Activated CD4-positive, alpha-beta T cell treated with anti-CD3 and anti-CD28 coated beads, Interleukin-2, amount 50 U/mL, for 24 hours (primary cell): ENCODE data around the gene BFSP1.
A peak's percentile ranks its signal among the peaks of the same experiment; 100 is the strongest.

Experiments used
- DNase-seq, 2 donors: peaks; one replicate each; pipeline ENCODE4 v3.0.0-alpha.2; 2020; ENCODE audit warnings: low read depth in 1 of 2, low spot score in 1 of 2

BFSP1 gene

DNA sequence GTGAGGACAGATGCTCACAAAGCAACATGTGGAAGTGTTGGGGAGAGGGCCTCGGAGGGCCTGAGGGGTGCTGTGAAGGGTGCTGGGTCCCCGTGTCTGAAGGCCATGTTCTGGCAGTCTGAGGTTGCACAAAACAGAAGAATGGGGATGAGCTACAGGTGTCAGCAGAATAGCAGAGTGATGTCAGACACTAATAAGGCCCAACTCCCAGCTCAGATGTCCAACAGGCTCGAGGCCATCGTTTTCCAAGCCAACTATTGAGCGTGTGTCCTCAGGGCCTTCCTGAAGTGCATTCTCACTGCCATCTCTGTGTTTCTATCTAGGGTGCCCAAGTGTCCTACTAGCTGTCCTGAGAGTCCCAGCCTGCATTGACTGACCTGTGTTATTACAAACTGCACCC, 7.9 kb downstream of the BFSP1 start:
- DNase-seq, result no peak

DNA sequence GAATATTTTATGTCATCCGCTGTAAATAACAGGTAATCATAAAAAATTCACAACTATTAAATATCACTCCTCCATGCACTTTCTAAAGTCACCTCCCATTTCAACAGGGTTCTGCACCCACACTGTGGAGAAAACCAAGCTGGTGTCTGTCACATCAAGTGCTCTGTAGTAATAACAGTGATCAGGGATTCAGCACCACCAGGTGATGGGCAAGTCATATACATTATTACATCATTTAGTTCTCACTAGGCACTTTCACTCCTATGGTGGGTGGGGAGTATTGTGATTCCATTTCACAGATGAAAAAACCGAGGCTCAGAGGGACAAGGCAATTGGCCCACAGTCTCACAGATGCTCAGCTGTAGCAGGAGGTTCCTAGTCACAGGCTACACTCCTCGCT, 8.7 kb downstream of the BFSP1 start:
- no peak for DNase-seq

DNA sequence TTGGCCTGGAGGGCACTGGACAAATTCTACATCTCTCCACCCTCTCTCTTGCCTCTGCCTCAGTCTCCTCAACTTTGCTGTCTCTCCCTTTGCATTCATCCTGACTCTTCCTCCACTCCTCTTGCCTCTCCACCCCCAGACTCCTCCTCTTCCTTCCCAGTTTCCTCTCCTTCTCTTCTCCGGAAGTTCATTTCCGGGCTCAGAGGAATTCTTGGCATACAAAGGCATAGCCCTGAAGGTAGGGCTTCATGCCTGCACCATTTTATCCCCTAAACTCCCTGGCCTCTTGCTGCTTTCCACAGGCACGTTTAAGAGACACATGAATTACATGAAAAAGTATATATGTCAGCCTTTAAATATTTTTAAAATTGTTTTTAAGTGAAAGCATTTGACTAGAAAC, 10.6 kb downstream of the BFSP1 start:
- DNase-seq, result no peak

DNA sequence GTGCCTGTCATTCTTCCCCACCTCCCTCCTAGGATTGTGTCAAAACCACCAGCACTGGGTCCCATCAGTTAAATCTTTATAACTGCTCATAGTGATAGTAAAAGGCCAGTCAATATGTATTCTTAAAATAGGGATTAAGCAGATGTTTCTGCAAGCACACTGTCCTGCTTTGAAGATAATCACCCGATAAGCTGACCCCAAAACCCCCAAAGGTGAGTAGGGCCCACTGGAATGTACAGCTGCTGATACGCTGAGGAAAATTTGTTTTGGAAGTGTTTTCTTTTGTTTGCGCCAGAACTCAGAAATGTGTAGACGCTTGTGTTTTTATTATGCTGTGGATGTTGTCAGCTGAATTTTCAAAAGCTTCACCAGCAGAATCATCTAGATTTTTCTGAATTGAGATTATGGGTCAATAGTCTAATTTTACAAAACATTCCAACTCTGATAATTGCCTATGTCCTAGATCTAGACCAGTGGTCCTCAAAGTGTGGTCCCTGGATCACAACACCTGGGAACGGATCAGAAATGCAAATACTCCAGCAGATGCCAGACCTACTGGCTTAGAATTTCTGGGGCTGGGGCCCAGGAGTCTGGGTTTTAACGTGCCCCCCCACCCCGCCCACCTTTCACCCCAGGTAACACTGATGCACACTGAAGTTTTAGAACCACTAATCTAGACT, 11.4 kb downstream of the BFSP1 start:
- no peak for DNase-seq

DNA sequence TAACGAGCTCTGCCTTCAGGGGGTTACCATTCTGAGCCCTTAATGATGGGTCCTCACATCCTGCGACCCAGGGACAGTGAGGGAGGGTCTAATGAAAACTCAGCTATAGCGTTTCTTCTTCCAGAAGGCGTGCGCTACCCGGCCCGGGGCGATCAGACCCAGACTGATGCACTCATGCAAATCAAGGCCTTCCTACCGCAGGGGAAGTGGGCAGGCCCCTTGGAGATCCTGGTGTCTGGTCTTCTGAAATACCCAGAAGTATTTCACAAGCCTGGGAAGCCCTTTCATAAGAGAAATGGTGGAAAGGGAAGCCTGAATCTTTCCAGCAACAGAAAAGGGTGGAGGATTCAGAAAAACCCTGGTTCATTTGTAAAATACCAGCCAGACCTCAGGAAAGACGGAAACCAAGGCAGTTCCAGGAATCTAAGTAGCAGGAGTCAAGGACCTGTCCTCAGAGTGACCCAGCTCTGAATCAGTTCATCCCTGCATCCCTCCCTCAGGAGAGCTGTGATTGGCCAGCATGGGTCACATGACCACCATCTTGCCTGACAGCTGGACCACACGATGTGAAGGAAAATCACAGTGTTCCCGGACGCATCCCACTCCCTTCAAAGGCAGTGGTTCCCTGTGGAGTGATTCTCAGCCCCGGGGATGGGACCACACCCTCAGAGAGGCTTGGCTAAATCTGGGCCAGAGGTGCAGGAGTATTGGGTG, 12.7 kb downstream of the BFSP1 start:
- no peak for DNase-seq

DNA sequence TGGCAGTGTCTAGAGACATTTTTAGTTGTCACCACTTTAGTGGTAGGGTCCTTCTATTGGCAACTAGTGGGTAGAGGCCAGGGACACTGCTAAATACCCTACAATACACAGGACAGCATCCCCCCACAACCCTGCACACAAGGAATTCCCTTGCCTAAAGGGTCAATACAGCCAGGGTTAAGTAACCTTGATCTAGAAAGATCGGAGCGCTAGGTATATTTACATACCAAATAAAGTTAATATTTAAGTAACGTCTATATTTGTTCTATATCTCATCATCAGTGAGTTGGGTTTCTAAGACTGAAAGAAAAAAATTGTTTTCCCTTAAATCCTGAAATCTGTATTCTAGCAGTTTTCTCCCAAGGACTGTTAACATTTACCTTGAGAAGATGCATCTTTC, 16.1 kb downstream of the BFSP1 start:
- DNase-seq, result no peak

DNA sequence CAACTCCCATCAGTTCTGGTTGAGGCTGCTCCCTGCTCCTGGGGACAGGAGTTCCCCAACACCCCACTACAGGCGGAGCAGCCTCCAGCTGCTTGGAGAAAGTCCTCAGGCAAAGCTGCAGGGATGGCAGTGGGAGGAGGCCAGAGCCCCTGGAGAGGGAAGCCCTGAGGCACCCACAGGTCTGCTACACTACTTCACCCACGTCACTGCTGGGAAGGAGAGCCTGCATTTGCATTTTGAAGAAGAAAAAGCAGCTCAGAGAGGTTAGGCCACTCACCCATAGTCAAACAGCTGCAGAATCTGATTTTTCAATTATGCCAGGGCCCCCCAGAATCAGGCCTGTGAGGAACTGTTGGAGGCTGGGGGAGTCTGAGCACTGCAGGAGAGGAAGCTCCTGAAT, 17.2 kb downstream of the BFSP1 start:
- DNase-seq, result no peak

DNA sequence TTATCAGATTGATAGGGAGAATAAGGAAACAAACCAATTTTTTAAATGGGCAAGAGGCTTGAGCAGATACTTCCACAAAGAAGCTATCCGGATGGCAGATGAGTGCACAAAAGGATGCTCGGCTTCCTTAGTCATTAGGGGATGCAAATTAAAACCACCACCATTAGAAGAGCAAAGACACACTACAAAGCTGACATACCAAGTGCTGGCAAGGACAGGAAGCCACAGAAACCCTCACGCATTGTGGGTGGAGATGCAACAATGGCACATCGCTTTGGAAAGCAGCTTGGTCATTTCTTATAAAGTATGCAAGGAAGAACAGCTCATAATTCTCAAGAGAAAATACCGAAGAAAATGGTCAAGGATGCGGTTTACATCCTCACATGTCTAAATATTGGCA, 19.8 kb downstream of the BFSP1 start:
- DNase-seq, result no peak

DNA sequence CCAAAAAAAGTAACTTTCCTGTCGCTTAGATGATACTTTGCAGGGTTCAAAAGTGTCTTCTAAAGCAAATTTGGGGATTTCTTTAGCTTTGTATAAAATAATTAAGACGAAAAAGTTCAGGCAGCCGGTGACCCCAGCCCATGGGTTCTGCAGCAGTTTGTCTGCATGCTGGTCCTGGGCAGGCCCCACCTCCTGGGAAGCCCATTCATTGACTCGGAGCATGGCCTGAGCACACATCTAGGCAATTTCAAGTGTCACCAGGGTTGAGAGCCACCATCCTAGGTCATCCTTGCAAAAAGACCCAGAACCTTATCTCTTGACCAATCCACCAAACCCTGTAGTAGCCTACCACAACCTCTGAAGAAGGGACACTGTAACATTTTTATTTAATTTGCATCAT, 20.6 kb downstream of the BFSP1 start:
- DNase-seq, result no peak

DNA sequence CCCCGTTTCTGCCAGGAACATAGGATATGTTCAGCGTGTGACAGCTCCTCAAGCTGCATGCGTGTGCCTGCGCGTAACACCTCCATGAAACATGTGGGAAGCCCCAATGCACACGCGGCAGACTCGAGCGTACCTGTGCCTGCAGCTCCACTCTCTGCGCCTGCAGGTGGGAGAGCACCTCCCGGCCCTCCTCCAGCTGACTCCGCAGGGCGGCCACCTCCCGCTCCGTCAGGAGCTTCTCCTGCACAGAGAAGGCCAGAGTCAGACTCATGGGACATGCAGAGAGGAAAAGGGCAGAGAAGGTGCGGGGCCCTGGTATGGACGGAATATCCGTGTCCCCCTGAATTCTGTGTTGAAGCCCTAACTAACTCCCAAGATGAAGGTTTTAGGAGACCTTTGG, 22.4 kb downstream of the BFSP1 start:
- no peak for DNase-seq

DNA sequence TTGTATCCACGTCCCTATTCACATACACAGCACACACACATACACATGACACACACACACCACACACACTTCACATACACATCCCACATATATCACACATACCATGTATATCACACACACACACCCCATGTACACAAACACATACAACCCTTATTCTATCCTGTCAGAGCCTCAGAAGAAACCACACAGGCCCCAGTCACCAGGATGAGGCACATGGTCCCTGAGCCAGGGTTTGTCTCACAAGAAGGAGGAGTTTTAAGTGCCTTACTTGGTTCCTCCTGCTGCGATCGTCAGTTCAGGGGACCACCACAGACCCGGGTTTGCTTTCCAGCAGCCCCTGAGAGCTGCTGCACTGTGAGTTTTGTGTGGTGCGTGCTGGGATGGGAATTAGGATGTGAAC, 23.6 kb downstream of the BFSP1 start:
- no peak for DNase-seq

DNA sequence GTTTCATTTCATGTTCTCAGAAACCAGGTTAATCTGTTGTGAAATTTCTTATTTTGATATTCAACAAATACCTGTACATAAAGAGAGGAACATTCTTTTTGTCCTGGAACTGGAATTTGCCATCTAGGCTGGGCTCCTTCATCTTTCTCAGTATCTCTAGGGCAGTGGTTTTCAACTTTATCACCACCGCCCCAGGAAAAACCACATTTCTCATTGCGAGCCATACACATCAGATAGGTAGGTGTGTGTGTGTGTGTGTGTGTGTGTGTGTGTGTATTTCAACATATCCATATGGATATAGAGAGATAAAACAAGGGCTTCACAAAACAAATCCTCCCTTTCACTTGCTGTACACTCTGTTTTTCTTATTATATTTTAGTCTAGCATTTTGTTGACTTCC, 24.1 kb downstream of the BFSP1 start:
- DNase-seq, result no peak

DNA sequence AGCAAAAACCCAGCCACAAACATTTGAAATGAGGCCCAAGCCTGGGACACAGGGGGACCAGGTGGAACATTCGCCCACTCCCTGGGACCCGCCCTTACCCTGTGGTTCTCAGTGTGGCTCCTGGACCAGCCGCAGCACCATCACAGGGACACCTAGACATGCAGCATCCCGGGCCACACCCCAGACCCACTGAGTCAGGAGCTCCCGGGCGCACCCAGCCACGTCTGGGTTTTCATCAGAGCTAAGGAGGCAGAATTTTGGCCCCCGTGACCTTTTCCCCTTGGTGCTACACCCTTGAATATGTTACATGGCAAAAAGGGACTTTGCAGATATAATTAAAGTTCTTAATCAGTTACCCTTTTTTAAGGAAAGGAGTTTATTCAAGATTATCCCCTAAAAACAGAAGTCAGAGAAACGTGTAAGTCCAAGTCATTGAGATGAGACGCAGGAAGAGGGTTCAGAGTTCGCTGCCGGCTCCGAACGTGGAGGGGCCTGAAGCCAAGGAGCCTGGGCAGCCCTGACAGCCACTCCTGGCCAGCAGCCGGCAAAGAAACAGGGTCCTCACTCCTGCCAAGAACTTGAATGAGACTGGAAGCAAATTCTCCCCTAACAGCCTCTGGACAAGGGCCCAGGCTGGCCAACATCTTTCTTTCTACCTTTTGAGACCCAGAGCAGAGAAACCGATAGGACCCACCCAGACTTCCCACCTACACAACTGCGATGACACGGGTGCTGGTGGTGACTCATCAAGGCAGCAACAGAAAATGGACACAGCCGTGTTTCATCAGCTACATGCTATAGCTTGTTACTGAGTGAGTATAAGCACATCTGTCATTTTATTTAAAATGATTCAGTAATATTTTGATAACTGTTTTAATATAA, 25.3 kb downstream of the BFSP1 start:
- DNase-seq, result peak in 1 of 2 donors; percentile 53

DNA sequence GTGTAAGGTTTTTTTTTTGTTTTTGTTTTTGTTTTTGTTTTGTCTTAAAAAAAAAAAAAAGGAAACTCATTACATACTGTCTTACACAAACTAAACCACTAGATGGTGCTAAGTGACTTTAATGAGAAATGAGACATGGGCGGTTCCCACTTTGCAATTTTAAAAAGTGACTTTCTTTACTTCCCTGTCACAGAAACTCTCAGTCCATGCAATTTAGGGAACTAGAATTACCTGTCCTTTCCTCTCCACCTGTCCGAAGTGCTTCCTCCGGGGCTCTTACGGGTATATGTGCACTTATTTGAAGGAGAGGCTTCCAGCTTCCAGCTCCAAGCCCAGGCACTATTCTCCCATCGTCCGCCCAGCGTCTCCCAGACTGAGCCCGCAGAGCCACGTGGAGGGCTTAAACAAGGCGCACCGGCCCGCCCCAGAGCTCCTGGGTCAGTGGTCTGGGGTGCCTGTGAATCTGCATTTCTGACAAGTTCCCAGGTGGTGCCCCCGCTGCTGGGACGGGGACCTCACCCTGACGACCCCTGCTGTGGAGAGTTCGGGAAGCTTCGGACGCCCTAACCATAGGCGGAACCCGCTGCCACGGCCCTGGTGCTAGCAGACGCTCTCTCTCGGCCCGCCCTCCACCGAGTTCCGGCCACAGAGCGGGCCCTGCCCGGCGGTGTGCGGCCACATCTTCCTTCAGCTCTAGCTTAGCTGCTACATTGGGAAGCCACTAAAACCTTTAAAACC, 26.1 kb downstream of the BFSP1 start:
- DNase-seq, result peak in 1 of 2 donors; percentile 10

DNA sequence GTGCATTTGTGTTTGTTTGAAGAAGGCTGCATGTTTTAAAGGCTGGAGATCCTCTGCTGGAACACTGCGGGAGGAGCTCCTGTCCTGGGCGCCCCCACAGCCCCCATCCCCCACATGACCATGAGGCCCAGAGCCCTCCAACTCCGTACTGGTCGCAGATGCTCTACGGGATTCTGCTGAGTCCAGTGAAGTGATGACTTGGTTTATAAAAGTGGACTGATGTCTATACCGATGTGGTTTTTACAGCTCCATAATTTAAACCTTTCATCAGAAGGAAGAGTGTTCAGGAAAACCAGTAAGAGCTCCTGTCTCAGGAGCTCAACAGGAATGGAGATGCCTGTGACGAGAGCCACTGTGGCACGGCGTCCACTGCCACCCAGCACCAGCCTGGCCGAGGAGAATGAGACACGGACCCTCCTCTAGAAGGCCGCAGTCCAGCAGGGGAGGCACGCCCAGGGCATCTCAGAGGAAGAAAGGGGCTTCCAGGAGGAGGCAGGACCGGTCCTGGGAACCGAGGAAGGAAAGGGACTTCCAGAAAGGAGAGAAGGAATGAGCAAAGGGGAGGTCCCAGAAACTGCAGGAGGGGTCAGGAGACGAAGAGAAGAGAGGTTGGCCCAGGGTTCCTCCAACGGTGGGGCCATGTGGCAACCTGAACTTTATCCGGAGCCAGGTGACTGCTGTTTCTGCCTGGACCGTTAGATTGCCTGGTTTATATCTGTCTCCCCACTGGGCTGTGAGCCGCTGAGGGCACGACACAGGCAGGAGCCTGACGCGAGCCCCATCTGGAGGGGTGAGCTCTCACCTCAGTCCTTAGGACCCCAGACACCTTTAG, 26.9 kb downstream of the BFSP1 start:
- DNase-seq, result no peak

DNA sequence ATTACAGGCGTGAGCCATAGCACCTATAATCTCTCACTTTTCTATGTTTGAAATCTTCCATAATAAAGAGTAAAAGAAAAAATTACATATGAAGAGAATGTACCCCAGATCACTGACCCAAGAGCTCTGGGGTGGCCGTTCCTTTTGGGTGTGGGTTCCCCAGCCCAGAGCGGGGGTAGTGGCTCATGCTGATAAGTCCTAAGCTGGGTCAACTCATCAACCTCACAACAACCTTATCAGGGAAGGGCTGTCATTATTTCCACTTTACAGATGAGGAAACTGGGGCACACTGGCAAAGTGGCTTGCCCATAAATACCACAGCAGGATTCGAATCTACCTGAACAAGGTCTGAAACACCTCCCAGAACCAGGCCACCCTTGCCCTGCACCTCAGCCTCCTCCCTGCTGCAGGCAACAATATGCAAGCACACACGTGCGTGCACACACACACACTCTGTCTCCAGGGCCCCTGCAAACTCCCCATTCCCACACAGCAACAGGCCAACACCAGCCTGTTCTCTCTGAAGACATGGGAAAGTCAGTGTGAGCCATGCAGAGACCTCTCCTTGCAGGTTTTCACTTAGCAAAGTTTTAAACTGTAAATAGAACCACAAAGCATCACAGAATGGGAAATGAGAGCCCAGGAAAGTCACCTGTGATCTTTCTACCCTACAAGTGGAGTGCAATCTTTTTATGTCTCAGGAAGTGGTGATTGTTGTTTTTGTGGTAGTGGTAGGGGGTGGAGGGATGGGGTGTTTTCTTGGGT, 27.7 kb downstream of the BFSP1 start:
- no peak for DNase-seq

DNA sequence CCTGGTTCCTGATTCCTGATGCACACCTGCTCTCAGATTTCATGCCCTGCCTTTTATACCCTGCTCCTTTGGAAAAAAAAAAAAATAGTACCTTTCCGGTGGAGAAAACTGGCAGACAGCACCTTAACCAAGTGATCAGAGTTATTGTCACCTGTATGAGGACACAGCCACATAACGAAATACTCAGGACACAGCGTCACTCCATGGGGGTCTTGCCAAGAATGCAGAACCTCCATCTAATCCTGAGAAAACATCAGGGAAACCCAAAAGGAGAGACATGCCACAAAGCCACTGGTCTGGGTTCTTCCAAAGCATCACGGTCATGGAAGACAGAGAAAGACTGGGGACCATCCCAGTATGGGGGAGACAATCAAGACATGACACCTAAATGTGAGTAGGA, 29.1 kb downstream of the BFSP1 start:
- no peak for DNase-seq

DNA sequence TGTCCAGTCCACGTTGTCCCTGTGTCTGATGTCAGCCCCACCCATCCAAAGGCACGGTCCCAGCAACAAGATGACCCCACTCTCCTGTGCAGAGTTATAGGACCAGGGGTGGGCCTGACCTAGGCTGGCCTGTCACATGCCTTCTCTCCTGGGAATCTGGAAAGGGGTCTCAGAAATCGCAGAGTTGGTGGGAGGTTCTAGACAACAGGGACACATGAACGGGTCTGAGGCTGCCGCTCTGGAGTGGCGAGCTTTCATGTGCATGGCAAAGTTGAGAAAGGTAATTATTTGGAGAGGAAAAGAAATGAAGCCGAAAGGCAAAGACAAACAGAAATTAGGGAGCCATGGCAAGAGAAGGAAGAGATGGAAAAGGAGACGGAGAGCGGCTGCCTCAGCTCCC, 29.5 kb downstream of the BFSP1 start:
- no peak for DNase-seq

DNA sequence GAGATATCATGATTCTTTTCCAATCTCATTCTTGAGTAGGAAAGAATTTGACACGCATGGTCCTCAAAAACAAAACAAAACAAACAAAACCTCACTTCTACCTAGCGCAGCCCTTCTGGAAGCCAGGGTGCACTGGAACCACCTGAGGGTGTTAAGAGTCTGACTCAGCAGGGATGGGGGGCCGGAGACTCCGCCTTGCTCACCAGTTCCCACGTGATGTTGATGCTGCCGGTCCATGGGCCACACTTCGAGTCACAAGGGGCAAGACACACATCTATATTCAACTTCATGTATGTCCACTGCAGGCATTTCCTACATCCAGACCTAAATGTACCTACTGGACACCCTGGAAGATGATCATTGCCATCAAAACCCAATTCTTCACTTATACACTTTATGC, 30.4 kb downstream of the BFSP1 start:
- no peak for DNase-seq

DNA sequence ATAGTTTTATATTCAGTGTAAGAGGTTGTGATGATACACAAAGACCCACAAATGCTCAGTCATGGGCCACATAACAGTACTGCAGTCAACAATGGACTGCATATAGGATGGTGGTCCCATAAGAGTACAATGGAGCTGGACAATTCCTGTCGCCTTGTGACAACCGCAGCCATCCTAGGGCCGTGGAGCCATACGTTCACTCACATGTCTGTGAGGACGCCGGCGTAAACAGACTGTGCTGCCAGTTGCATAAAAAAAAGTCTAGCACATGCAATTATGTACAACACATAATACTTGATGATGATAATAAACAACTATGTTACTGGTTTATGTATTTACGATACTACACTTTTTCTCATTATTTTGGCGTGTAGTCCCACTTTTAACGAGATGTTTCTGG, 30.9 kb downstream of the BFSP1 start:
- no peak for DNase-seq
